Neural cell (in vitro differentiated cells): Measurements from ENCODE around the gene SERPINA9. TPM values are rescaled to one million over a fixed set of nuclear protein-coding genes. Genes with fewer than 3 reads are reported as not detected.

Experiments used
- H2AFZ ChIP-seq: fragments of 200-600, 300-800 bp; sonication (generic), shearing (Covaris generic); 2 replicates; pipeline ENCODE4 v1.6.0; 2014; ENCODE audit warnings: low read depth, mild to moderate bottlenecking, antibody characterized with exemption, low read length, moderate library complexity
- H3F3A ChIP-seq: fragments of 200-600 bp; shearing (Covaris generic); 2 replicates; pipeline ENCODE4 v1.6.1; 2016; ENCODE audit warnings: mild to moderate bottlenecking, moderate library complexity, mixed read lengths, antibody characterized with exemption, low read length; ENCODE audit not compliant: insufficient read depth, poor library complexity, severe bottlenecking
- H3K27ac ChIP-seq: fragments of 200-600, 300-800 bp; sonication (generic), shearing (Covaris generic); 2 replicates; pipeline ENCODE4 v1.5.1; 2014; ENCODE audit warnings: mild to moderate bottlenecking, low read length, moderate library complexity
- H3K27me3 ChIP-seq: fragments of 300-800, 200-600 bp; sonication (generic), shearing (Covaris generic); 2 replicates; pipeline ENCODE4 v1.6.0; 2014; ENCODE audit warnings: mild to moderate bottlenecking, low read depth, low read length, moderate library complexity; ENCODE audit not compliant: insufficient read depth
- H3K36me3 ChIP-seq: fragments of 300-800, 200-600 bp; sonication (generic), shearing (Covaris generic); 2 replicates; pipeline ENCODE4 v1.5.1; 2014; ENCODE audit warnings: mild to moderate bottlenecking, antibody characterized with exemption, low read length, moderate library complexity; ENCODE audit not compliant: insufficient read depth
- H3K4me2 ChIP-seq: fragments of 300-800, 200-600 bp; sonication (generic), shearing (Covaris generic); 2 replicates; pipeline ENCODE4 v1.6.0; 2014; ENCODE audit warnings: mild to moderate bottlenecking, low read length
- H3K4me3 ChIP-seq: fragments of 300-800, 200-600 bp; sonication (generic), shearing (Covaris generic); 2 replicates; pipeline ENCODE4 v1.5.1; 2014; ENCODE audit warnings: mild to moderate bottlenecking, low read length, moderate library complexity
- H3K79me2 ChIP-seq: fragments of 200-600 bp; shearing (Covaris generic); replicated peaks from 2 replicates; pipeline ENCODE4 v1.6.0; 2014; ENCODE audit warnings: mild to moderate bottlenecking, low read length, moderate library complexity; ENCODE audit not compliant: insufficient read depth
- H3K9ac ChIP-seq: fragments of 300-800, 200-600 bp; sonication (generic), shearing (Covaris generic); 2 replicates; pipeline ENCODE4 v1.6.1; 2016; ENCODE audit warnings: mild to moderate bottlenecking, low read length, mixed read lengths
- H3K9me2 ChIP-seq: fragments of 200-600 bp; shearing (Covaris generic); 2 replicates; pipeline ENCODE4 v1.6.1; 2016; ENCODE audit warnings: mild to moderate bottlenecking, low read length, mixed read lengths; ENCODE audit not compliant: insufficient read depth
- H3K9me3 ChIP-seq: fragments of 200-600, 300-800 bp; sonication (generic), shearing (Covaris generic); 2 replicates; pipeline ENCODE4 v1.6.1; 2016; ENCODE audit warnings: mild to moderate bottlenecking, mixed run types, low read length, moderate library complexity, mixed read lengths
- H4K20me1 ChIP-seq: fragments of 200-600 bp; shearing (Covaris generic); 2 replicates; pipeline ENCODE4 v1.6.1; 2016; ENCODE audit warnings: mild to moderate bottlenecking, mixed run types; ENCODE audit not compliant: insufficient read depth
- EP300 ChIP-seq: fragments of 450-650 bp; conservative IDR thresholded peaks from 2 replicates; pipeline ENCODE4 v1.6.1; 2014; ENCODE audit warnings: antibody characterized with exemption, mild to moderate bottlenecking, moderate library complexity; ENCODE audit not compliant: poor library complexity, severe bottlenecking
- EZH2 ChIP-seq: fragments of 200-600, 300-800 bp; shearing (Covaris generic), sonication (generic); IDR thresholded peaks from 2 replicates; pipeline ENCODE4 v1.6.1; 2014; ENCODE audit warnings: antibody characterized with exemption, low read length, borderline replicate concordance, mild to moderate bottlenecking; ENCODE audit not compliant: insufficient read depth, poor library complexity, severe bottlenecking
- MXI1 ChIP-seq: fragments of 450-650 bp; conservative IDR thresholded peaks from 2 replicates; pipeline ENCODE4 v1.6.1; 2014; ENCODE audit warnings: antibody characterized with exemption, mild to moderate bottlenecking; ENCODE audit not compliant: poor library complexity, severe bottlenecking
- POLR2AphosphoS5 ChIP-seq: IDR thresholded peaks from 2 replicates; pipeline ENCODE4 v1.6.1; 2012
- RAD21 ChIP-seq: fragments of 450-650 bp; conservative IDR thresholded peaks from 2 replicates; pipeline ENCODE4 v1.6.1; 2014; ENCODE audit warnings: antibody characterized with exemption, mild to moderate bottlenecking, moderate library complexity
- SMC3 ChIP-seq: fragments of 450-650 bp; conservative IDR thresholded peaks from 2 replicates; pipeline ENCODE4 v1.6.1; 2014; ENCODE audit warnings: antibody characterized with exemption, mild to moderate bottlenecking, moderate library complexity; ENCODE audit not compliant: poor library complexity
- TAF1 ChIP-seq: IDR thresholded peaks from 2 replicates; pipeline ENCODE4 v1.6.1; 2012; ENCODE audit warnings: low read depth
- polyA plus RNA-seq: library from polyadenylated mRNA; depleted of rRNA; stranded (reverse); fragments of >200 nt; gene quantifications from 2 replicates; pipeline ENCODE4 v1.2.3, GENCODE V29; 2014
- TF ChIP-seq, protein P1 (sequence below): fragments of 450-650 bp; IDR thresholded peaks from 2 replicates; pipeline ENCODE4 v1.5.1; 2014; ENCODE audit warnings: antibody characterized with exemption, mild to moderate bottlenecking, moderate library complexity; ENCODE audit not compliant: poor library complexity, severe bottlenecking
- TF ChIP-seq, protein P2 (sequence below): IDR thresholded peaks from 2 replicates; pipeline ENCODE4 v1.6.1; 2012; ENCODE audit warnings: borderline replicate concordance

The SERPINA9 gene
- polyA plus RNA-seq, 1 donor from 2014 or later = not detected

DNA sequence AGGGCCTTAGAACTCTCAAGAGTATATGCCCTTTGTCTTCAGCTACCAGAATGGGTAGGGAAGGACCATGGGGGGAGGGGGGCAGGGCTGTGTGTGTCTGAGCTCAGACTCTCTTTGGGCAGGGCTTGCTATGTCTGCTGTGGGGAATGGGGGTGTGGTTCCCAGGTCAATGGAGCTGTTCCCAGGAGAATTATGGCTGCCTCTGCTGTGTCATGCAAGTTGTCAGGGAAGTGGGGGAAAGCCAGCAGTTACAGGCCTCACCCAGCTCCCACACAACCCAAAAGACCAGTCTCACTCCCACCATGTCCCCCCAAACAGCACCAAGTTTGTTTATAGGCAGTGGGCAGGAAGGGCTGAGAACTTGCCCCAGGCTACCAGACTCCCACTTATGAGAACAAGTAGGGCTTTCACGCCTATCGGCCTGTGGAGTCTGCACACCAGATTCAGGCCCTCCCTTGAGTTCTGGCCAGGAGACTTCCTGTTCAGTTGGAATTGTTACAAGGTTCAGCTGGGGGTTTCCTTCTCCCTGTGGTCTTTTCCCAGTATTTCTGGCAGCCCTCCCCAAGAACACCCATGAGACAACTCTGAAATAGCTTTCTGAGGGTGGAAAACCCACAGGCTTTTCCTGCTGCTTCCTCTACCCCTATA, 17.3 kb downstream of the SERPINA9 start:
- H3K4me2 ChIP-seq = no peak overlapping the region
- no peaks in the 10 kb centered on the region for H3K9me2 ChIP-seq
- H4K20me1 ChIP-seq = no peaks in the 10 kb centered on the region
- H3F3A ChIP-seq = no peaks in the 10 kb centered on the region
- H3K27me3 ChIP-seq = no peaks in the 10 kb centered on the region
- H2AFZ ChIP-seq = no peak overlapping the region
- no peaks in the 10 kb centered on the region for H3K9me3 ChIP-seq
- no peak overlapping the region for H3K9ac ChIP-seq
- no peaks in the 10 kb centered on the region for H3K36me3 ChIP-seq
- TF ChIP-seq MXI1 (no peak), EP300 (no peak), EZH2 (no peak), POLR2AphosphoS5 (no peak), RAD21 (no peak), TAF1 (no peak), SMC3 (no peak)
- TF ChIP-seq, protein P1, sequence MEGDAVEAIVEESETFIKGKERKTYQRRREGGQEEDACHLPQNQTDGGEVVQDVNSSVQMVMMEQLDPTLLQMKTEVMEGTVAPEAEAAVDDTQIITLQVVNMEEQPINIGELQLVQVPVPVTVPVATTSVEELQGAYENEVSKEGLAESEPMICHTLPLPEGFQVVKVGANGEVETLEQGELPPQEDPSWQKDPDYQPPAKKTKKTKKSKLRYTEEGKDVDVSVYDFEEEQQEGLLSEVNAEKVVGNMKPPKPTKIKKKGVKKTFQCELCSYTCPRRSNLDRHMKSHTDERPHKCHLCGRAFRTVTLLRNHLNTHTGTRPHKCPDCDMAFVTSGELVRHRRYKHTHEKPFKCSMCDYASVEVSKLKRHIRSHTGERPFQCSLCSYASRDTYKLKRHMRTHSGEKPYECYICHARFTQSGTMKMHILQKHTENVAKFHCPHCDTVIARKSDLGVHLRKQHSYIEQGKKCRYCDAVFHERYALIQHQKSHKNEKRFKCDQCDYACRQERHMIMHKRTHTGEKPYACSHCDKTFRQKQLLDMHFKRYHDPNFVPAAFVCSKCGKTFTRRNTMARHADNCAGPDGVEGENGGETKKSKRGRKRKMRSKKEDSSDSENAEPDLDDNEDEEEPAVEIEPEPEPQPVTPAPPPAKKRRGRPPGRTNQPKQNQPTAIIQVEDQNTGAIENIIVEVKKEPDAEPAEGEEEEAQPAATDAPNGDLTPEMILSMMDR = no peak
- TF ChIP-seq, protein P2, sequence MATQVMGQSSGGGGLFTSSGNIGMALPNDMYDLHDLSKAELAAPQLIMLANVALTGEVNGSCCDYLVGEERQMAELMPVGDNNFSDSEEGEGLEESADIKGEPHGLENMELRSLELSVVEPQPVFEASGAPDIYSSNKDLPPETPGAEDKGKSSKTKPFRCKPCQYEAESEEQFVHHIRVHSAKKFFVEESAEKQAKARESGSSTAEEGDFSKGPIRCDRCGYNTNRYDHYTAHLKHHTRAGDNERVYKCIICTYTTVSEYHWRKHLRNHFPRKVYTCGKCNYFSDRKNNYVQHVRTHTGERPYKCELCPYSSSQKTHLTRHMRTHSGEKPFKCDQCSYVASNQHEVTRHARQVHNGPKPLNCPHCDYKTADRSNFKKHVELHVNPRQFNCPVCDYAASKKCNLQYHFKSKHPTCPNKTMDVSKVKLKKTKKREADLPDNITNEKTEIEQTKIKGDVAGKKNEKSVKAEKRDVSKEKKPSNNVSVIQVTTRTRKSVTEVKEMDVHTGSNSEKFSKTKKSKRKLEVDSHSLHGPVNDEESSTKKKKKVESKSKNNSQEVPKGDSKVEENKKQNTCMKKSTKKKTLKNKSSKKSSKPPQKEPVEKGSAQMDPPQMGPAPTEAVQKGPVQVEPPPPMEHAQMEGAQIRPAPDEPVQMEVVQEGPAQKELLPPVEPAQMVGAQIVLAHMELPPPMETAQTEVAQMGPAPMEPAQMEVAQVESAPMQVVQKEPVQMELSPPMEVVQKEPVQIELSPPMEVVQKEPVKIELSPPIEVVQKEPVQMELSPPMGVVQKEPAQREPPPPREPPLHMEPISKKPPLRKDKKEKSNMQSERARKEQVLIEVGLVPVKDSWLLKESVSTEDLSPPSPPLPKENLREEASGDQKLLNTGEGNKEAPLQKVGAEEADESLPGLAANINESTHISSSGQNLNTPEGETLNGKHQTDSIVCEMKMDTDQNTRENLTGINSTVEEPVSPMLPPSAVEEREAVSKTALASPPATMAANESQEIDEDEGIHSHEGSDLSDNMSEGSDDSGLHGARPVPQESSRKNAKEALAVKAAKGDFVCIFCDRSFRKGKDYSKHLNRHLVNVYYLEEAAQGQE = no peak
- no peak overlapping the region for H3K27ac ChIP-seq
- H3K79me2 ChIP-seq = no peaks in the 10 kb centered on the region
- no peak overlapping the region for H3K4me3 ChIP-seq

DNA sequence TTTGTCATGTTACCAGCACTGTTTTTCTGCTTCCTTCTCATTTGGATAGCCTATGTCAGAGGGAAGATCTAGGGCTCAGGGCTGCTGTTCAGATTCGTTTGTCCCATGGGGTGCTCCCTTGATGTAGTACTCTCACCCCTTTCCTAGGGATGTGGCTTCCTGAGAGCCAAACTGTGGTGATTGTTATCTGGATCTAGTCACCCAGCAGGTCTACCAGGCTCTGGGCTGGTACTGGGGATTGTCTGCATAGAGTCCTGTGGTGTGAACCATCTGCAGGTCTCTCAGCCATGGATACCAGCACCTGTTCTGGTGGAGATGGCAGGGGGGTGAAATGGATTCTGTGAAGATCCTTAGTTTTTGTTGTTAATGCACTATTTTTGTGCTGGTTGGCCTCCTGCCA, 17.9 kb downstream of the SERPINA9 start:
- no peaks in the 10 kb centered on the region for H3K36me3 ChIP-seq
- no peaks in the 10 kb centered on the region for H3F3A ChIP-seq
- H3K27me3 ChIP-seq = no peaks in the 10 kb centered on the region
- no peaks in the 10 kb centered on the region for H4K20me1 ChIP-seq
- H3K9me2 ChIP-seq = no peaks in the 10 kb centered on the region
- H3K9me3 ChIP-seq = no peaks in the 10 kb centered on the region
- H3K9ac ChIP-seq = no peak overlapping the region
- H3K27ac ChIP-seq = no peak overlapping the region
- H3K79me2 ChIP-seq = no peaks in the 10 kb centered on the region
- H3K4me3 ChIP-seq = no peak overlapping the region
- H2AFZ ChIP-seq = no peak overlapping the region
- TF ChIP-seq EZH2 = no peak
- TF ChIP-seq MXI1 = no peak
- TF ChIP-seq, protein P2 = no peak
- TF ChIP-seq, protein P1 = no peak
- TF ChIP-seq RAD21 = no peak
- no peak for TF ChIP-seq EP300
- no peak for TF ChIP-seq TAF1
- TF ChIP-seq SMC3 = no peak
- no peak for TF ChIP-seq POLR2AphosphoS5
- no peak overlapping the region for H3K4me2 ChIP-seq
